GM12874 (cell line): ENCODE results near the gene VSTM2B.

Source experiments
- TF ChIP-seq, protein P1 (sequence below): IDR thresholded peaks from 2 replicates; pipeline ENCODE4 v1.5.1; 2011; ENCODE audit warnings: low read depth, mild to moderate bottlenecking, control low read depth, low read length, moderate library complexity; ENCODE audit not compliant: insufficient read depth

The VSTM2B gene

GRCh38 chr19:29568036-29569025 lies 42.5 kb downstream of the VSTM2B start:
- TF ChIP-seq, protein P1, sequence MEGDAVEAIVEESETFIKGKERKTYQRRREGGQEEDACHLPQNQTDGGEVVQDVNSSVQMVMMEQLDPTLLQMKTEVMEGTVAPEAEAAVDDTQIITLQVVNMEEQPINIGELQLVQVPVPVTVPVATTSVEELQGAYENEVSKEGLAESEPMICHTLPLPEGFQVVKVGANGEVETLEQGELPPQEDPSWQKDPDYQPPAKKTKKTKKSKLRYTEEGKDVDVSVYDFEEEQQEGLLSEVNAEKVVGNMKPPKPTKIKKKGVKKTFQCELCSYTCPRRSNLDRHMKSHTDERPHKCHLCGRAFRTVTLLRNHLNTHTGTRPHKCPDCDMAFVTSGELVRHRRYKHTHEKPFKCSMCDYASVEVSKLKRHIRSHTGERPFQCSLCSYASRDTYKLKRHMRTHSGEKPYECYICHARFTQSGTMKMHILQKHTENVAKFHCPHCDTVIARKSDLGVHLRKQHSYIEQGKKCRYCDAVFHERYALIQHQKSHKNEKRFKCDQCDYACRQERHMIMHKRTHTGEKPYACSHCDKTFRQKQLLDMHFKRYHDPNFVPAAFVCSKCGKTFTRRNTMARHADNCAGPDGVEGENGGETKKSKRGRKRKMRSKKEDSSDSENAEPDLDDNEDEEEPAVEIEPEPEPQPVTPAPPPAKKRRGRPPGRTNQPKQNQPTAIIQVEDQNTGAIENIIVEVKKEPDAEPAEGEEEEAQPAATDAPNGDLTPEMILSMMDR: no peak

GRCh38 chr19:29569038-29569911 lies 43.5 kb downstream of the VSTM2B start:
- TF ChIP-seq, protein P1: no peak

- TF ChIP-seq, protein P1: no peak
Measured at GRCh38 chr19:29571181-29571580, 45.4 kb downstream of the VSTM2B start.

- TF ChIP-seq, protein P1: no peak
Measured at GRCh38 chr19:29573486-29573885, 47.7 kb downstream of the VSTM2B start.

GRCh38 chr19:29574510-29574909 lies 48.7 kb downstream of the VSTM2B start:
- TF ChIP-seq, protein P1: no peak

- TF ChIP-seq, protein P1: no peak
Measured at GRCh38 chr19:29576046-29576606, 50.3 kb downstream of the VSTM2B start.
